Neural cell (in vitro differentiated cells): ENCODE data around the gene DPPA3. TPM values are rescaled to one million over a fixed set of nuclear protein-coding genes. Genes with fewer than 3 reads are reported as not detected.

ENCODE experiments used
- H2AFZ ChIP-seq: fragments of 200-600, 300-800 bp; sonication (generic), shearing (Covaris generic); 2 replicates; pipeline ENCODE4 v1.6.0; 2014; ENCODE audit warnings: low read depth, mild to moderate bottlenecking, antibody characterized with exemption, low read length, moderate library complexity
- H3F3A ChIP-seq: fragments of 200-600 bp; shearing (Covaris generic); 2 replicates; pipeline ENCODE4 v1.6.1; 2016; ENCODE audit warnings: mild to moderate bottlenecking, moderate library complexity, mixed read lengths, antibody characterized with exemption, low read length; ENCODE audit not compliant: insufficient read depth, poor library complexity, severe bottlenecking
- H3K27ac ChIP-seq: fragments of 200-600, 300-800 bp; sonication (generic), shearing (Covaris generic); 2 replicates; pipeline ENCODE4 v1.5.1; 2014; ENCODE audit warnings: mild to moderate bottlenecking, low read length, moderate library complexity
- H3K27me3 ChIP-seq: fragments of 300-800, 200-600 bp; sonication (generic), shearing (Covaris generic); 2 replicates; pipeline ENCODE4 v1.6.0; 2014; ENCODE audit warnings: mild to moderate bottlenecking, low read depth, low read length, moderate library complexity; ENCODE audit not compliant: insufficient read depth
- H3K36me3 ChIP-seq: fragments of 300-800, 200-600 bp; sonication (generic), shearing (Covaris generic); 2 replicates; pipeline ENCODE4 v1.5.1; 2014; ENCODE audit warnings: mild to moderate bottlenecking, antibody characterized with exemption, low read length, moderate library complexity; ENCODE audit not compliant: insufficient read depth
- H3K4me2 ChIP-seq: fragments of 300-800, 200-600 bp; sonication (generic), shearing (Covaris generic); 2 replicates; pipeline ENCODE4 v1.6.0; 2014; ENCODE audit warnings: mild to moderate bottlenecking, low read length
- H3K4me3 ChIP-seq: fragments of 300-800, 200-600 bp; sonication (generic), shearing (Covaris generic); 2 replicates; pipeline ENCODE4 v1.5.1; 2014; ENCODE audit warnings: mild to moderate bottlenecking, low read length, moderate library complexity
- H3K79me2 ChIP-seq: fragments of 200-600 bp; shearing (Covaris generic); replicated peaks from 2 replicates; pipeline ENCODE4 v1.6.0; 2014; ENCODE audit warnings: mild to moderate bottlenecking, low read length, moderate library complexity; ENCODE audit not compliant: insufficient read depth
- H3K9ac ChIP-seq: fragments of 300-800, 200-600 bp; sonication (generic), shearing (Covaris generic); 2 replicates; pipeline ENCODE4 v1.6.1; 2016; ENCODE audit warnings: mild to moderate bottlenecking, low read length, mixed read lengths
- H3K9me2 ChIP-seq: fragments of 200-600 bp; shearing (Covaris generic); 2 replicates; pipeline ENCODE4 v1.6.1; 2016; ENCODE audit warnings: mild to moderate bottlenecking, low read length, mixed read lengths; ENCODE audit not compliant: insufficient read depth
- H3K9me3 ChIP-seq: fragments of 200-600, 300-800 bp; sonication (generic), shearing (Covaris generic); 2 replicates; pipeline ENCODE4 v1.6.1; 2016; ENCODE audit warnings: mild to moderate bottlenecking, mixed run types, low read length, moderate library complexity, mixed read lengths
- H4K20me1 ChIP-seq: fragments of 200-600 bp; shearing (Covaris generic); 2 replicates; pipeline ENCODE4 v1.6.1; 2016; ENCODE audit warnings: mild to moderate bottlenecking, mixed run types; ENCODE audit not compliant: insufficient read depth
- CTCF ChIP-seq: fragments of 450-650 bp; IDR thresholded peaks from 2 replicates; pipeline ENCODE4 v1.5.1; 2014; ENCODE audit warnings: antibody characterized with exemption, mild to moderate bottlenecking, moderate library complexity; ENCODE audit not compliant: poor library complexity, severe bottlenecking
- EP300 ChIP-seq: fragments of 450-650 bp; conservative IDR thresholded peaks from 2 replicates; pipeline ENCODE4 v1.6.1; 2014; ENCODE audit warnings: antibody characterized with exemption, mild to moderate bottlenecking, moderate library complexity; ENCODE audit not compliant: poor library complexity, severe bottlenecking
- EZH2 ChIP-seq: fragments of 200-600, 300-800 bp; shearing (Covaris generic), sonication (generic); IDR thresholded peaks from 2 replicates; pipeline ENCODE4 v1.6.1; 2014; ENCODE audit warnings: antibody characterized with exemption, low read length, borderline replicate concordance, mild to moderate bottlenecking; ENCODE audit not compliant: insufficient read depth, poor library complexity, severe bottlenecking
- MXI1 ChIP-seq: fragments of 450-650 bp; conservative IDR thresholded peaks from 2 replicates; pipeline ENCODE4 v1.6.1; 2014; ENCODE audit warnings: antibody characterized with exemption, mild to moderate bottlenecking; ENCODE audit not compliant: poor library complexity, severe bottlenecking
- POLR2AphosphoS5 ChIP-seq: IDR thresholded peaks from 2 replicates; pipeline ENCODE4 v1.6.1; 2012
- RAD21 ChIP-seq: fragments of 450-650 bp; conservative IDR thresholded peaks from 2 replicates; pipeline ENCODE4 v1.6.1; 2014; ENCODE audit warnings: antibody characterized with exemption, mild to moderate bottlenecking, moderate library complexity
- REST ChIP-seq: IDR thresholded peaks from 2 replicates; pipeline ENCODE4 v1.6.1; 2012; ENCODE audit warnings: borderline replicate concordance
- SMC3 ChIP-seq: fragments of 450-650 bp; conservative IDR thresholded peaks from 2 replicates; pipeline ENCODE4 v1.6.1; 2014; ENCODE audit warnings: antibody characterized with exemption, mild to moderate bottlenecking, moderate library complexity; ENCODE audit not compliant: poor library complexity
- TAF1 ChIP-seq: IDR thresholded peaks from 2 replicates; pipeline ENCODE4 v1.6.1; 2012; ENCODE audit warnings: low read depth
- polyA plus RNA-seq: library from polyadenylated mRNA; depleted of rRNA; stranded (reverse); fragments of >200 nt; gene quantifications from 2 replicates; pipeline ENCODE4 v1.2.3, GENCODE V29; 2014

DPPA3 gene
- polyA plus RNA-seq, 1 donor from 2014 or later: not detected

GRCh38 chr12:7732993-7733392, 21.8 kb downstream of the DPPA3 start:
- no peaks in the 10 kb centered on the region for H4K20me1 ChIP-seq
- TF ChIP-seq EP300 (no peak), MXI1 (no peak)
- H3K9me2 ChIP-seq: no peaks in the 10 kb centered on the region
- H3K4me3 ChIP-seq: no peak overlapping the region
- H3K9me3 ChIP-seq: no peaks in the 10 kb centered on the region
- no peak overlapping the region for H3K9ac ChIP-seq
- H2AFZ ChIP-seq: no peak overlapping the region
- no peaks in the 10 kb centered on the region for H3F3A ChIP-seq
- H3K4me2 ChIP-seq: no peak overlapping the region
- no peaks in the 10 kb centered on the region for H3K27me3 ChIP-seq
- H3K79me2 ChIP-seq: no peaks in the 10 kb centered on the region
- no peaks in the 10 kb centered on the region for H3K36me3 ChIP-seq
- H3K27ac ChIP-seq: no peak overlapping the region

- Histone ChIP-seq H3K27ac (no peak within 1 kb of the TSS), H2AFZ (no peak within 1 kb of the TSS), H3K79me2 (no peaks in the 10 kb centered on the region), H3K9me3 (no peaks in the 10 kb centered on the region), H3K4me3 (no peak within 1 kb of the TSS), H3K4me2 (no peak within 1 kb of the TSS), H3K9ac (no peak within 1 kb of the TSS), H4K20me1 (no peaks in the 10 kb centered on the region), H3F3A (no peaks in the 10 kb centered on the region), H3K36me3 (no peaks in the 10 kb centered on the region), H3K27me3 (no peaks in the 10 kb centered on the region), H3K9me2 (no peaks in the 10 kb centered on the region)
- TF ChIP-seq MXI1 (no peak), REST (no peak), EZH2 (no peak), EP300 (no peak), POLR2AphosphoS5 (no peak), CTCF (no peak)
Observed at GRCh38 chr12:7747246-7747645, 36.0 kb downstream of the DPPA3 start, which contains the start of gene CLEC4C. Gene CLEC4C, minus strand, starts transcription at chr12:7747375. Its CDS starts 27 bp downstream, at chr12:7747348.

- H3K4me2 ChIP-seq: no peak overlapping the region
- H3K9me2 ChIP-seq: no peaks in the 10 kb centered on the region
- no peak overlapping the region for H3K4me3 ChIP-seq
- no peaks in the 10 kb centered on the region for H3K79me2 ChIP-seq
- no peaks in the 10 kb centered on the region for H3K36me3 ChIP-seq
- TF ChIP-seq EP300 (no peak), POLR2AphosphoS5 (no peak), CTCF (no peak), RAD21 (no peak), TAF1 (no peak), REST (no peak), SMC3 (no peak), EZH2 (no peak), MXI1 (no peak)
- H3K9ac ChIP-seq: no peak overlapping the region
- no peak overlapping the region for H2AFZ ChIP-seq
- H3K27me3 ChIP-seq: no peaks in the 10 kb centered on the region
- H3K9me3 ChIP-seq: no peaks in the 10 kb centered on the region
- no peaks in the 10 kb centered on the region for H3F3A ChIP-seq
- no peaks in the 10 kb centered on the region for H4K20me1 ChIP-seq
- H3K27ac ChIP-seq: no peak overlapping the region
Observed at GRCh38 chr12:7748852-7749251, 37.6 kb downstream of the DPPA3 start.
